Right lung (tissue), 5 donors: ENCODE results near the gene TRIM44. TPM values are rescaled to one million over a fixed set of nuclear protein-coding genes. Genes with fewer than 3 reads are reported as not detected.
"Not testable (repeated sequence)": the region's sequence is repeated elsewhere in the genome, so short reads cannot be mapped to it uniquely, and the experiment has no call there.

ENCODE experiments used
- DNase-seq, 2 donors: peaks; one replicate each; pipeline ENCODE4 v3.0.0-alpha.2; 2013
- polyA plus RNA-seq, 5 donors: library from polyadenylated mRNA; unstranded; fragments of 120-200 nt; gene quantifications; one replicate each; pipeline versions ENCODE4 v1.2.1 to v1.2.3, GENCODE V29; 2013; ENCODE audit warnings: inconsistent platforms in 1 of 5, low replicate concordance in 1 of 5; ENCODE audit not compliant: insufficient read length in 5 of 5, insufficient read depth in 1 of 5

TRIM44 gene
- polyA plus RNA-seq, 5 donors = 38.8 to 70.3 (median 67.9) TPM

- not testable (repeated sequence) for DNase-seq
Measured at GRCh38 chr11:35668350-35668749, 5.8 kb downstream of the TRIM44 start.

GRCh38 chr11:35671396-35672127 is 9.0 kb downstream of the TRIM44 start:
- DNase-seq = no peak

GRCh38 chr11:35672608-35673007 is 10.0 kb downstream of the TRIM44 start:
- DNase-seq = no peak

- no peak for DNase-seq
Measured at GRCh38 chr11:35675901-35676610, 13.5 kb downstream of the TRIM44 start.

GRCh38 chr11:35676611-35676965 is 14.0 kb downstream of the TRIM44 start:
- DNase-seq = no peak

DNA sequence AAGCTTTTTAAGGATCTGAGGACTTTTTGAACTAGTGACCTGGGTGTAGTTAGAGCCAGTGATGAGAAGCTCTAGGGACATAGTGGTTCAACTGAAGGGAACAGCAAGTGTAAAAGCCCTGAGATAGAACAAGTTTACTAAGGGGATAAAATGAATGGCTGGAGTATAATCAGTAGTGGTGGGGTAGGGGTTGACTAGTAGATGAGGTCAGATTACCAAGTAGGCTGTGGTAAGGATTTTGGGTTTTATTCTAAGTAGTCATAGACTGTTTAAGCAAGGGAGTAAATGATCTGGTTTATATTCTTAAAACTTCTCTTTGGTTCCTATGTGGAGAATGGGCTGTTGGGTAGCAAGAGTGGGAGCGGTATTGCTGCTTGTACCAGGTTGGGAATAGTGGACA is 15.3 kb downstream of the TRIM44 start:
- no peak for DNase-seq

- DNase-seq = no peak
Measured at GRCh38 chr11:35678471-35678870, 15.9 kb downstream of the TRIM44 start.

- no peak for DNase-seq
Measured at GRCh38 chr11:35678975-35679374, 16.4 kb downstream of the TRIM44 start.

DNA sequence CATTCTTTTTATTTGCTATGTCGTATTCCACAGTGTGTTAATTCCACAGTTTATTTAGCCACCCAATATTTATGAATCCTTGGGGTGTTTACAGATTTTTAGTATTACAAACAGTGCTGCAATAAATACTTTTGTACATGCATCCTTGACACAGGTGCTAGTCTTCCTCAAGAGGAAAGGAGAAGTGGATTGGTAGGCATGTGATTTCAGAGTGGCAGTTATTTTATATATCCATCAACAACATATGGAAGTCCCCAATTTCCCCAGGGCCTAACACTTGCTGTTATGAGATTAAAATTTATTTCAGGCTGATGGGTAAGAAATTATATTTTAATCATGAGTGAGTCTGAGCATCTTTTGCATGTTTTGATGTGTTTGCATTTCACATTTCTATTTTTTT is 17.9 kb downstream of the TRIM44 start:
- DNase-seq = no peak

GRCh38 chr11:35681163-35681767 is 18.7 kb downstream of the TRIM44 start:
- DNase-seq = no peak

- DNase-seq = no peak
Measured at GRCh38 chr11:35682230-35683173, 19.9 kb downstream of the TRIM44 start.

- DNase-seq = no peak
Measured at GRCh38 chr11:35683728-35684339, 21.3 kb downstream of the TRIM44 start.

- no peak for DNase-seq
Measured at GRCh38 chr11:35688023-35688422, 25.4 kb downstream of the TRIM44 start.

DNA sequence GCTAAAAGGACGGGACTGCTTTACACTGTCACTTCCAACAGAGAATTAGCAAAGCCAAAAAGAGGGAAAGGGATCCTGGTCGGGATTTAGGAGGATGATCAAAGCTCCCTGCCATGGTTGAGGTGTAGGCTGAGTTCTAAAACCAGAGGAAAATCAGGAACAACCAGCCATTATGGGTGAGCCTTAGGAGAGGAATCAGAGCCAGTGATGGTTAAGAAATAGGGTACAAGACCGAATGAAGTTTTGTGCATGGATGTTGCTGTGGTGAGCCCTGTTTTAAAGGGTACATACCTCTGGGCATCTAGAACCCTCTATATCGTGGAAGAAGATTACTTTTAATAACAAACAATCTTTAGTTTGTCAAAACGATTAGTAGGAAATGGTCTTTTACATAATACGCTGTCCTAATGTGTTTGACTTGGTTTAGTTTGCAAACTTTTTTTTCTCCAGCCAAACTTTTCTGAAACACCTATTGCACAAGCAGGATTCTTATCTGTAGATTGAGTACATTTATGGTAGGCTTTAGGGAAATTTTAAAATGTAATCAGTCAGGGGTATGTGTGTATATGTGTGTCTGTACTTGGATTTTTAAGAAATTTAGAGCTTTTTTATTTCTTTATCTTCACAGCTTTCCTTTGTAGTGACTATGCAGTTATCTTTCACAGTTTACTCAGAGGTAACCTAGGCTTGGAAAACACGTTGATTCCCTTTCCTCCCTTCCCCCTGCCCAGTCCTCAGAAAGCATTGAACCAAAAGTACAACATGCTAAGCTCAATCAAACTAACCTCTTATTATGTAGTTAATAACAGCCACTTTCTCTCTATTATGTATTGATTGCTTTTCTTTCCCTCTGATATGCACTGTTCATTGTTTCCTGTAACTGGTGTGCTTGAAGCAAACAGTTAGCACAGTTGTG is 26.8 kb downstream of the TRIM44 start:
- DNase-seq = no peak

DNA sequence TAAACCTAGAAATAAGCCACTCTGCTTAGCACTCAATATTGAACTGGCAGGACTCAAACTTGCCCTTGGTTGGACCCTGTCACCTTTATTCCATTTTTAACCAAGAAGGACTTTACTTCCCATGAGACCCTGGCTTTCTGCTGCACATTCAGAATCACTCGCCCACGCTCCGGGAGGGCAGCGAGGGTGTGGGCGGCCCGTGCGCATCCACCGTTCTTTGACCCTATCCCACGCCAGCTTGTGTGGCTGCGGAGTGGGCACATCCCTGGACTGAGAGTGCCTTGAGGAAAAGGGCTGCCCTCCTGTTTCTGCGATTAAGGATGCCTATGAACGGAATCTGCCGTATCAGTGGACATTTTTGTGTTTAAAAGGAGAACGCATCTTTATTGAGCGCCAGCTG is 39.6 kb downstream of the TRIM44 start:
- DNase-seq = no peak

GRCh38 chr11:35709376-35709775 is 46.8 kb downstream of the TRIM44 start:
- no peak for DNase-seq

- no peak for DNase-seq
Measured at GRCh38 chr11:35711173-35711910, 48.8 kb downstream of the TRIM44 start.

DNA sequence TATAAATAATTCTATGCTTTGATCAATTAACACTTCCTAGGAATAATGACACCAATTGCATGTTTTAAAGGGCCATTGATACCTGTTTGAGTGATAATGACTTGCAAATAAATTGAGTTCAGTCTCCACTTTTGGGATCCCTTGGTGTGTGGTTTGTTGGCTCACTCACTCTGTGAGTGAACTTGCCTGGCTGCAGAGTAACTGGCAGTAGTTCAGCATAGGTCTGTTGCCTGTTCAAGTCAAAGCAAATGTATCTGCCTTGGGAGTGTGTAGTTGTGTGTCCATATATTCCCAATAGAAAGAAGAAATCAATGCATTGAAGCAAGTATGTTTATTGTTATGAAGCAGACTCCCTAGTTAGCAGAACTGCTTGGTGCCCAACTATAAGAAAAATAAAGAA is 49.3 kb downstream of the TRIM44 start:
- DNase-seq = no peak

DNA sequence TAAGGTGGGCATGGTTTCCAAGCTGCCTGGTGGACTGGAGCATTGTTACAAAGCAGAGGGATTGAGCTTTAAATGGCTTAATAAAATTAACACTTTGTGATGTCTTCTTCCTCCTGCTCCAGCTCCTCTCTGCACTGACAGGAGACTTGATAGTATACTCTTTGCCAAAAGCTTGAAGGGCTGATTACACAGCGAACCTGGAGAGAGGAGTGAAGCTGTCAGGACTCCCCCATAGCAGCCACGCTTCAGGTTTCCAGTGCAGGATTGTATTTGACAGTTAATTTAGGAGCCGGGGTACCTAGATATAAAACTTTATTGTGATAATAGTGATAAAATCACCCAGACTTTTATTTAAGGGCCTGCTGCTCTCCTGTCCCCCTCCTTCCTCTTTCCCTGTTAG is 50.0 kb downstream of the TRIM44 start:
- no peak for DNase-seq
